Liver (tissue), 9 donors: Measurements from ENCODE around the gene MAPK8. TPM values are rescaled to one million over a fixed set of nuclear protein-coding genes. Genes with fewer than 3 reads are reported as not detected.

Experiments used
- DNase-seq: peaks from one replicate; pipeline ENCODE4 v3.0.0-alpha.2; 2017; ENCODE audit warnings: low spot score
- H3K27ac ChIP-seq, 2 donors: one replicate each; pipeline ENCODE4 v1.7.0; 2013; ENCODE audit warnings: inconsistent platforms in 2 of 2, low read length in 2 of 2, control low read depth in 1 of 2, low read depth in 1 of 2, mild to moderate bottlenecking in 1 of 2
- H3K27me3 ChIP-seq, 4 donors: one replicate each; pipeline versions ENCODE4 v1.6.1 to v1.7.0; 2013; ENCODE audit warnings: low read length in 3 of 4, inconsistent platforms in 1 of 4, mild to moderate bottlenecking in 1 of 4, moderate library complexity in 1 of 4; ENCODE audit not compliant: control insufficient read depth in 4 of 4, insufficient read depth in 4 of 4
- H3K36me3 ChIP-seq, 4 donors: one replicate each; pipeline versions ENCODE4 v1.6.1 to v1.7.0; 2013; ENCODE audit warnings: low read length in 3 of 4, mild to moderate bottlenecking in 3 of 4, low read depth in 1 of 4, moderate library complexity in 1 of 4; ENCODE audit not compliant: control insufficient read depth in 4 of 4, insufficient read depth in 3 of 4
- H3K4me1 ChIP-seq, 4 donors: one replicate each; pipeline versions ENCODE4 v1.6.1 to v1.7.0; 2013; ENCODE audit warnings: low read length in 3 of 4, mild to moderate bottlenecking in 3 of 4, moderate library complexity in 1 of 4; ENCODE audit not compliant: control insufficient read depth in 4 of 4, insufficient read depth in 4 of 4
- H3K4me3 ChIP-seq, 3 donors: one replicate each; pipeline versions ENCODE4 v1.6.1 to v1.7.0; 2013; ENCODE audit warnings: low read length in 3 of 3, control low read depth in 1 of 3, low read depth in 1 of 3, mild to moderate bottlenecking in 1 of 3
- H3K9ac ChIP-seq, 2 donors: one replicate each; pipeline ENCODE4 v1.7.0; 2013; ENCODE audit warnings: low read length in 2 of 2, mild to moderate bottlenecking in 2 of 2, moderate library complexity in 2 of 2, control low read depth in 1 of 2, low read depth in 1 of 2
- H3K9me3 ChIP-seq, 4 donors: one replicate each; pipeline versions ENCODE4 v1.6.1 to v1.7.0; 2013; ENCODE audit warnings: low read length in 3 of 4; ENCODE audit not compliant: control insufficient read depth in 4 of 4
- EGR1 ChIP-seq, 2 donors: IDR thresholded peaks; 2 replicates each; pipeline ENCODE4 v1.6.1; 2016 to 2018; ENCODE audit warnings: antibody characterized with exemption in 2 of 2, low read depth in 2 of 2
- FOXA1 ChIP-seq: IDR thresholded peaks from 2 replicates; pipeline ENCODE4 v1.6.1; 2016; ENCODE audit warnings: antibody characterized with exemption
- FOXA2 ChIP-seq: IDR thresholded peaks from 2 replicates; pipeline ENCODE4 v1.6.1; 2016; ENCODE audit warnings: antibody characterized with exemption
- HNF4A ChIP-seq, 2 donors: conservative IDR thresholded peaks; 2 replicates each; pipeline ENCODE4 v1.6.1; 2016; ENCODE audit warnings: antibody characterized with exemption in 2 of 2, mild to moderate bottlenecking in 2 of 2
- JUND ChIP-seq, 2 donors: IDR thresholded peaks; 2 replicates each; pipeline ENCODE4 v1.6.1; 2016; ENCODE audit warnings: antibody characterized with exemption in 2 of 2
- MAX ChIP-seq: IDR thresholded peaks from 2 replicates; pipeline ENCODE4 v1.6.1; 2016; ENCODE audit warnings: antibody characterized with exemption
- NR2F2 ChIP-seq: IDR thresholded peaks from 2 replicates; pipeline ENCODE4 v1.6.1; 2016; ENCODE audit warnings: antibody characterized with exemption
- RAD21 ChIP-seq, 2 donors: IDR thresholded peaks; 2 replicates each; pipeline ENCODE4 v1.6.1; 2016; ENCODE audit warnings: antibody characterized with exemption in 2 of 2, mild to moderate bottlenecking in 2 of 2
- RXRA ChIP-seq, 2 donors: IDR thresholded peaks; 2 replicates each; pipeline ENCODE4 v1.6.1; 2017 to 2018; ENCODE audit warnings: antibody characterized with exemption in 2 of 2, mild to moderate bottlenecking in 1 of 2
- SP1 ChIP-seq: IDR thresholded peaks from 2 replicates; pipeline ENCODE4 v1.6.1; 2018; ENCODE audit warnings: antibody characterized with exemption, mild to moderate bottlenecking
- TAF1 ChIP-seq: conservative IDR thresholded peaks from 2 replicates; pipeline ENCODE4 v1.6.1; 2016; ENCODE audit warnings: antibody characterized with exemption, mild to moderate bottlenecking
- YY1 ChIP-seq: IDR thresholded peaks from 2 replicates; pipeline ENCODE4 v1.6.1; 2016; ENCODE audit warnings: antibody characterized with exemption, mild to moderate bottlenecking
- WGBS: extraction: QIAGEN DNeasy Blood & Tissue Kit; methylation state at CpG from one replicate; pipeline ENCODE4 v1.1.7; 2013; 5-methylcytosine and 5-hydroxymethylcytosine counted together
- polyA plus RNA-seq, 2 donors: library from polyadenylated mRNA; stranded (reverse) in 1 of 2; unstranded in 1 of 2; fragments of 200-250 nt in 1 of 2; fragments of >200 nt in 1 of 2; fragmentation: Nextera tagmentation in 1 of 2; extraction: Ambion mirVana in 1 of 2; gene quantifications; one replicate each; pipeline versions ENCODE4 v1.2.1 to v1.2.3, GENCODE V29; 2013 to 2015
- total RNA-seq, 2 donors: library from RNA; depleted of rRNA; stranded (reverse); fragments of >200 nt; gene quantifications; one replicate each; pipeline ENCODE4 v1.2.3, GENCODE V29; 2014
- TF ChIP-seq, protein P1 (sequence below): IDR thresholded peaks from 2 replicates; pipeline ENCODE4 v1.6.1; 2016; ENCODE audit warnings: antibody characterized with exemption
- TF ChIP-seq, protein P2 (sequence below): IDR thresholded peaks from 2 replicates; pipeline ENCODE4 v1.6.1; 2016; ENCODE audit warnings: antibody characterized with exemption
- TF ChIP-seq, protein P3 (sequence below): fragments of 150-350 bp; IDR thresholded peaks from 2 replicates; pipeline ENCODE4 v1.5.1; 2017; ENCODE audit warnings: improper control_type of control experiment, low read depth, low read length; ENCODE audit not compliant: missing input control
- donor health status: healthy.
- donor health status: healthy.
- donor health status: healthy.
- donor health status: healthy.
- donor health status: healthy.

MAPK8 gene
- total and polyA plus RNA-seq, 4 donors: 14.9 to 51.6 (median 24.8) TPM

GRCh38 chr10:48399056-48399541 lies 92.6 kb downstream of the MAPK8 start:
- Histone ChIP-seq H3K27me3 (no peaks in the 10 kb centered on the region), H3K4me1 (no peaks in the 10 kb centered on the region), H3K9me3 (no peaks in the 10 kb centered on the region), H3K9ac (no peak overlapping the region), H3K4me3 (no peak overlapping the region), H3K27ac (no peak overlapping the region), H3K36me3 (no peaks in the 10 kb centered on the region)
- DNase-seq: no peak
- WGBS: 95% methylated on average over 5 of the region's 5 CpGs
- TF ChIP-seq MAX (no peak), TAF1 (no peak), RAD21 (IDR thresholded peaks at IDR 0.05) (no peak)

DNA sequence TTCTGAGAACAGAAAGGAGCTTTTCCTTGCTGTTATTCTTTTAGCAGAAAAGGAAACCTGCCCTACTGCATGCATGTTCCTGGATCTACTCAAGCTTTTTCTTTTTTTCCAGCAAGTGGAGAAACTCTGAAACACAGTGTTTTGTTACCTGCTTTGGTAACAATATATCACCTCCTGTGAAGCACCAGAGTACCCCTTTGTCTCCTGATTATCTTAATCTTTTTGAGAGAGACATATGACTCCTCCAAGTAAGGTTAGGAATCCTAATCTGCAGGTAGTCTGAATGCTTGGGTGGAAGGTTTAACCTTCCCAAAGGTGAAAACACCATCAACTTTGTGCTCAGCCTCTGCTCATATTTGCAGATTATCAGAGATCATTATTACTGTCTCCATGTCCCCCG lies 93.1 kb downstream of the MAPK8 start:
- H3K36me3 ChIP-seq: no peaks in the 10 kb centered on the region
- H3K4me1 ChIP-seq: no peaks in the 10 kb centered on the region
- TF ChIP-seq JUND (IDR thresholded peaks at IDR 0.05) (no peak), FOXA1 (no peak), SP1 (no peak), TAF1 (no peak), YY1 (no peak), NR2F2 (no peak), FOXA2 (no peak), RXRA (IDR thresholded peaks at IDR 0.05) (no peak), EGR1 (IDR thresholded peaks at IDR 0.05; ENCODE audit: low read depth in 2 of 2) (no peak), HNF4A (conservative IDR thresholded peaks at IDR 0.05) (no peak), RAD21 (IDR thresholded peaks at IDR 0.05) (no peak)
- TF ChIP-seq, protein P1, sequence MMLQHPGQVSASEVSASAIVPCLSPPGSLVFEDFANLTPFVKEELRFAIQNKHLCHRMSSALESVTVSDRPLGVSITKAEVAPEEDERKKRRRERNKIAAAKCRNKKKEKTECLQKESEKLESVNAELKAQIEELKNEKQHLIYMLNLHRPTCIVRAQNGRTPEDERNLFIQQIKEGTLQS: no peak
- TF ChIP-seq, protein P2, sequence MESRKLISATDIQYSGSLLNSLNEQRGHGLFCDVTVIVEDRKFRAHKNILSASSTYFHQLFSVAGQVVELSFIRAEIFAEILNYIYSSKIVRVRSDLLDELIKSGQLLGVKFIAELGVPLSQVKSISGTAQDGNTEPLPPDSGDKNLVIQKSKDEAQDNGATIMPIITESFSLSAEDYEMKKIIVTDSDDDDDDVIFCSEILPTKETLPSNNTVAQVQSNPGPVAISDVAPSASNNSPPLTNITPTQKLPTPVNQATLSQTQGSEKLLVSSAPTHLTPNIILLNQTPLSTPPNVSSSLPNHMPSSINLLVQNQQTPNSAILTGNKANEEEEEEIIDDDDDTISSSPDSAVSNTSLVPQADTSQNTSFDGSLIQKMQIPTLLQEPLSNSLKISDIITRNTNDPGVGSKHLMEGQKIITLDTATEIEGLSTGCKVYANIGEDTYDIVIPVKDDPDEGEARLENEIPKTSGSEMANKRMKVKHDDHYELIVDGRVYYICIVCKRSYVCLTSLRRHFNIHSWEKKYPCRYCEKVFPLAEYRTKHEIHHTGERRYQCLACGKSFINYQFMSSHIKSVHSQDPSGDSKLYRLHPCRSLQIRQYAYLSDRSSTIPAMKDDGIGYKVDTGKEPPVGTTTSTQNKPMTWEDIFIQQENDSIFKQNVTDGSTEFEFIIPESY: no peak
- TF ChIP-seq, protein P3, sequence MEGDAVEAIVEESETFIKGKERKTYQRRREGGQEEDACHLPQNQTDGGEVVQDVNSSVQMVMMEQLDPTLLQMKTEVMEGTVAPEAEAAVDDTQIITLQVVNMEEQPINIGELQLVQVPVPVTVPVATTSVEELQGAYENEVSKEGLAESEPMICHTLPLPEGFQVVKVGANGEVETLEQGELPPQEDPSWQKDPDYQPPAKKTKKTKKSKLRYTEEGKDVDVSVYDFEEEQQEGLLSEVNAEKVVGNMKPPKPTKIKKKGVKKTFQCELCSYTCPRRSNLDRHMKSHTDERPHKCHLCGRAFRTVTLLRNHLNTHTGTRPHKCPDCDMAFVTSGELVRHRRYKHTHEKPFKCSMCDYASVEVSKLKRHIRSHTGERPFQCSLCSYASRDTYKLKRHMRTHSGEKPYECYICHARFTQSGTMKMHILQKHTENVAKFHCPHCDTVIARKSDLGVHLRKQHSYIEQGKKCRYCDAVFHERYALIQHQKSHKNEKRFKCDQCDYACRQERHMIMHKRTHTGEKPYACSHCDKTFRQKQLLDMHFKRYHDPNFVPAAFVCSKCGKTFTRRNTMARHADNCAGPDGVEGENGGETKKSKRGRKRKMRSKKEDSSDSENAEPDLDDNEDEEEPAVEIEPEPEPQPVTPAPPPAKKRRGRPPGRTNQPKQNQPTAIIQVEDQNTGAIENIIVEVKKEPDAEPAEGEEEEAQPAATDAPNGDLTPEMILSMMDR: no peak
- H3K9ac ChIP-seq: no peak overlapping the region
- DNase-seq: no peak
- H3K27me3 ChIP-seq: no peaks in the 10 kb centered on the region
- 99% methylated on average over 1 of the region's 1 CpG for WGBS
- H3K9me3 ChIP-seq: no peaks in the 10 kb centered on the region
- H3K27ac ChIP-seq: no peak overlapping the region
- H3K4me3 ChIP-seq: no peak overlapping the region
